SK-N-SH (cell line): Measurements from ENCODE around the gene OSGIN1. TPM values are rescaled to one million over a fixed set of nuclear protein-coding genes. Genes with fewer than 3 reads are reported as not detected.
A peak's percentile ranks its signal among the peaks of the same experiment; 100 is the strongest.

Source experiments
- CTCF ChIA-PET: fragments of 300-600, 350-600 bp; formaldehyde crosslinking; extraction: SDS; loops from one replicate; lab custom pipeline; 2021; lab: Yijun Ruan, JAX
- POLR2A ChIA-PET: fragments of 350-600 bp; sonication (Branson Sonifier 250); formaldehyde crosslinking; extraction: SDS; loops from one replicate; lab custom pipeline; 2020; ENCODE audit warnings: antibody characterized with exemption, inconsistent platforms; lab: Yijun Ruan, JAX
- DNase-seq: peaks from one replicate; pipeline ENCODE4 v3.0.0; 2012
- H2AFZ ChIP-seq: fragments of 200-600 bp; sonication (generic); 2 replicates; pipeline ENCODE4 v1.8.1; 2016; ENCODE audit warnings: antibody characterized with exemption, mild to moderate bottlenecking, low read depth
- H3F3A ChIP-seq: fragments of 200-600 bp; sonication (generic); replicated peaks from 2 replicates; pipeline ENCODE3; 2016; ENCODE audit warnings: antibody characterized with exemption, mild to moderate bottlenecking; ENCODE audit not compliant: insufficient read depth
- H3K27ac ChIP-seq, 2 experiments: fragments of 200-500 bp in 1 of 2; fragments of 200-600 bp in 1 of 2; sonication (Bioruptor generic) in 1 of 2; sonication (generic), shearing (Covaris generic) in 1 of 2; 2 replicates each; pipeline versions ENCODE4 v1.5.1 to v1.6.1; 2014 to 2016; ENCODE audit warnings: low read depth in 2 of 2, inconsistent platforms in 1 of 2, low read length in 1 of 2, mild to moderate bottlenecking in 1 of 2, mixed read lengths in 1 of 2
- H3K27me3 ChIP-seq: fragments of 200-600 bp; sonication (generic), shearing (Covaris generic); 2 replicates; pipeline ENCODE4 v1.6.1; 2016; ENCODE audit warnings: mixed run types; ENCODE audit not compliant: insufficient read depth
- H3K36me3 ChIP-seq, 2 experiments: fragments of 200-500 bp in 1 of 2; fragments of 200-600 bp in 1 of 2; sonication (Bioruptor generic) in 1 of 2; sonication (generic) in 1 of 2; replicated peaks in 1 of 2; 2 replicates each; pipeline versions ENCODE3 to v1.5.1; 2014 to 2016; ENCODE audit warnings: low read length in 1 of 2, mild to moderate bottlenecking in 1 of 2; ENCODE audit not compliant: insufficient read depth in 2 of 2, control insufficient read depth in 1 of 2
- H3K4me1 ChIP-seq, 2 experiments: fragments of 200-500 bp in 1 of 2; fragments of 200-600 bp in 1 of 2; sonication (Bioruptor generic) in 1 of 2; sonication (generic), shearing (Covaris generic) in 1 of 2; 2 replicates each; pipeline versions ENCODE4 v1.5.1 to v1.6.1; 2014 to 2016; ENCODE audit warnings: low read depth in 1 of 2, low read length in 1 of 2, mixed run types in 1 of 2; ENCODE audit not compliant: insufficient read depth in 2 of 2, control insufficient read depth in 1 of 2
- H3K4me2 ChIP-seq: fragments of 200-600 bp; sonication (generic), shearing (Covaris generic); 2 replicates; pipeline ENCODE4 v1.6.1; 2017; ENCODE audit warnings: mixed run types
- H3K4me3 ChIP-seq, 2 experiments: fragments of 200-500 bp in 1 of 2; fragments of 200-600 bp in 1 of 2; sonication (Bioruptor generic) in 1 of 2; sonication (generic), shearing (Covaris generic) in 1 of 2; 2 replicates each; pipeline versions ENCODE4 v1.5.1 to v1.8.1; 2014 to 2016; ENCODE audit warnings: low read depth in 2 of 2, inconsistent platforms in 1 of 2, low read length in 1 of 2, mild to moderate bottlenecking in 1 of 2, mixed read lengths in 1 of 2, moderate library complexity in 1 of 2
- H3K79me2 ChIP-seq: fragments of 200-600 bp; sonication (generic); 2 replicates; pipeline ENCODE4 v1.8.1; 2017; ENCODE audit warnings: mild to moderate bottlenecking; ENCODE audit not compliant: insufficient read depth
- H3K9ac ChIP-seq: fragments of 200-600 bp; sonication (generic); 2 replicates; pipeline ENCODE4 v1.6.1; 2017; ENCODE audit warnings: mixed run types
- H3K9me2 ChIP-seq: fragments of 200-600 bp; sonication (generic); 2 replicates; pipeline ENCODE4 v1.6.1; 2017; ENCODE audit warnings: mixed run types
- H3K9me3 ChIP-seq: fragments of 200-600 bp; sonication (generic); 2 replicates; pipeline ENCODE4 v1.6.1; 2017; ENCODE audit warnings: mixed run types, mild to moderate bottlenecking, moderate library complexity
- H4K20me1 ChIP-seq: fragments of 200-600 bp; sonication (generic); 2 replicates; pipeline ENCODE4 v1.6.1; 2017; ENCODE audit warnings: mild to moderate bottlenecking, mixed run types; ENCODE audit not compliant: insufficient read depth
- CHD2 ChIP-seq: fragments of 150-350 bp; IDR thresholded peaks from 2 replicates; pipeline ENCODE4 v1.6.1; 2018; ENCODE audit warnings: low read length; ENCODE audit not compliant: partially characterized antibody
- GABPA ChIP-seq: IDR thresholded peaks from 2 replicates; pipeline ENCODE4 v1.4.0; 2012; ENCODE audit warnings: low read depth, mild to moderate bottlenecking
- GATA2 ChIP-seq: sonication (generic); formaldehyde crosslinking; IDR thresholded peaks from 2 replicates; pipeline ENCODE4 v1.5.0; 2020; ENCODE audit warnings: mild to moderate bottlenecking, missing genetic modification reagents
- JUND ChIP-seq: IDR thresholded peaks from 2 replicates; pipeline ENCODE4 v1.4.0; 2012
- MXI1 ChIP-seq: IDR thresholded peaks from 2 replicates; pipeline ENCODE4 v1.6.1; 2012; ENCODE audit warnings: mild to moderate bottlenecking, low read depth, low read length, improper control_type of control experiment
- NFIC ChIP-seq: IDR thresholded peaks from 2 replicates; pipeline ENCODE4 v1.4.0; 2012; ENCODE audit warnings: borderline replicate concordance
- NRF1 ChIP-seq: IDR thresholded peaks from 2 replicates; pipeline ENCODE4 v1.6.1; 2012; ENCODE audit warnings: low read depth, mild to moderate bottlenecking, low read length
- RXRA ChIP-seq: IDR thresholded peaks from 2 replicates; pipeline ENCODE4 v1.4.0; 2012; ENCODE audit warnings: low read depth, mild to moderate bottlenecking, borderline replicate concordance
- SMC3 ChIP-seq: IDR thresholded peaks from 2 replicates; pipeline ENCODE4 v1.6.1; 2012; ENCODE audit warnings: low read depth, low read length, improper control_type of control experiment
- TCF12 ChIP-seq: IDR thresholded peaks from 2 replicates; pipeline ENCODE4 v1.4.0; 2012
- WGBS: methylation state at CpG from one replicate; pipeline ENCODE4 v1.1.6; 2017; ENCODE audit warnings: low lambda C conversion rate; 5-methylcytosine and 5-hydroxymethylcytosine counted together
- polyA plus RNA-seq, 3 experiments: library from polyadenylated mRNA; depleted of rRNA; stranded (reverse); fragments of >200 nt; gene quantifications; 2 replicates each; pipeline ENCODE4 v1.2.3, GENCODE V29; 2012
- TF ChIP-seq, protein P1 (sequence below): IDR thresholded peaks from 2 replicates; pipeline ENCODE4 v1.6.1; 2012; ENCODE audit warnings: mild to moderate bottlenecking, low read depth, low read length, moderate library complexity
- TF ChIP-seq, protein P2 (sequence below): IDR thresholded peaks from 2 replicates; pipeline ENCODE4 v1.4.0; 2012; ENCODE audit warnings: low read depth

The OSGIN1 gene
- polyA plus RNA-seq, 1 of the 3 experiments (the other 2 are of a cell fraction): 4.8 TPM

DNA sequence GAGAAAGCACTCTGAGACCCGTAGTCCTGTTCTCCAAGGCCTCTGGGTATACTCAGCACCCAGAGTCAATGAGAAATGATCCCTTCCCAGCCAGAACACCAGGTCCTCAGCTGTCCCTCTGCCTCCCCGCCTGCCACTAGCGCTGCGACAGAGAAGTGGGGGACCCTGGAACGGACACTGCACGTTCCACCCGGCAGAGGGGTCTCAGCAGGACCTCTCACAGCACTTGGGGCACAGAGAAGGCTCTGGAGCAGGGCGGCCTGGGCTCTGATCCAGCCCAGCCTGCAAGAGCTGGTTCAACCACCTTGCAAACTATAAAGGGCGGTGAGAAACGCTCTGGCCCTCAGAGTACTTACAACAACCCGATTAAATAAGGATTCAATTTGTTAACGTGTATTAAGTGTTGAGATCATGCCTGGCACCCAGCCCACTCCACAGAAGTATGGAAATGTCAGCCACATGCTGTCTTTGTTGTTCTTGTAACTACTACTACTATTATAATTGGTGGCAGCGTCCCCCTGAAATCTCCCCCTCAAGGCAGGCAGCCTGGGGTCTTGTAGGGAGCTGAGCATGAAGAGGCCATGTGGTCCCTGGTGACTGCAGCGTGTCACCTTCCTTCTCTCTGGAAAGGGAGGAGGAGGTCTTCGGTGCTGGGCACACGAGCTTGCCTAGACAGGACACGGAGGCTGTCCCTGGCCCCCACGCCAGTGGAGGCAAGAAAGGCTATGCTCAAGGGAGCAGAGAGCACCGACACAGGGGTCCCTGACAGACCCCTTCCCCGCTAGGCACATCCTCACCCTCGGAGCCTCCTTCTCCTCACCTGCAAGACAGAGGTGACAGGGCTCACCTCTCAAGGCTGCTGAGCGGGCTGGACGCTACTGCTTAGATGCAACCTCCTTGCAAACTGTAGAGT lies 2.4 kb downstream of the OSGIN1 start:
- 80% methylated on average over 17 of the region's 23 CpGs for WGBS
- Histone ChIP-seq H3K9me3 (no peaks in the 10 kb centered on the region), H3K27me3 (no peaks in the 10 kb centered on the region), H2AFZ (no peak overlapping the region), H3K4me2 (peak overlapping the region; percentile 99), H3K4me1 (peaks cover 9 to 37% of the 10 kb centered on the region in 2 experiments; a peak in 2 of 4 replicates), H3K79me2 (no peaks in the 10 kb centered on the region), H3K9ac (no peak overlapping the region), H4K20me1 (peaks cover 11% of the 10 kb centered on the region; the same call in 1 of the 2 replicates), H3K4me3 (no peak overlapping the region), H3F3A (peaks cover 3% of the 10 kb centered on the region), H3K9me2 (no peaks in the 10 kb centered on the region), H3K27ac (no peak overlapping the region), H3K36me3 (peaks cover 4 to 6% of the 10 kb centered on the region in 2 experiments)
- ChIA-PET CTCF (interaction anchor here (0.9 to 14.6 kb wide), 20 partner anchors 9 to 529 kb away, joined by 3 to 470 read pairs (median 6); partner anchors contain the start of genes NECAB2, SLC38A8 and TAF1C), POLR2A (no interaction called here)
- TF ChIP-seq CHD2: no peak
- TF ChIP-seq SMC3: no peak
- TF ChIP-seq TCF12: no peak
- TF ChIP-seq MXI1: no peak
- TF ChIP-seq NRF1: no peak
- TF ChIP-seq, protein P1, sequence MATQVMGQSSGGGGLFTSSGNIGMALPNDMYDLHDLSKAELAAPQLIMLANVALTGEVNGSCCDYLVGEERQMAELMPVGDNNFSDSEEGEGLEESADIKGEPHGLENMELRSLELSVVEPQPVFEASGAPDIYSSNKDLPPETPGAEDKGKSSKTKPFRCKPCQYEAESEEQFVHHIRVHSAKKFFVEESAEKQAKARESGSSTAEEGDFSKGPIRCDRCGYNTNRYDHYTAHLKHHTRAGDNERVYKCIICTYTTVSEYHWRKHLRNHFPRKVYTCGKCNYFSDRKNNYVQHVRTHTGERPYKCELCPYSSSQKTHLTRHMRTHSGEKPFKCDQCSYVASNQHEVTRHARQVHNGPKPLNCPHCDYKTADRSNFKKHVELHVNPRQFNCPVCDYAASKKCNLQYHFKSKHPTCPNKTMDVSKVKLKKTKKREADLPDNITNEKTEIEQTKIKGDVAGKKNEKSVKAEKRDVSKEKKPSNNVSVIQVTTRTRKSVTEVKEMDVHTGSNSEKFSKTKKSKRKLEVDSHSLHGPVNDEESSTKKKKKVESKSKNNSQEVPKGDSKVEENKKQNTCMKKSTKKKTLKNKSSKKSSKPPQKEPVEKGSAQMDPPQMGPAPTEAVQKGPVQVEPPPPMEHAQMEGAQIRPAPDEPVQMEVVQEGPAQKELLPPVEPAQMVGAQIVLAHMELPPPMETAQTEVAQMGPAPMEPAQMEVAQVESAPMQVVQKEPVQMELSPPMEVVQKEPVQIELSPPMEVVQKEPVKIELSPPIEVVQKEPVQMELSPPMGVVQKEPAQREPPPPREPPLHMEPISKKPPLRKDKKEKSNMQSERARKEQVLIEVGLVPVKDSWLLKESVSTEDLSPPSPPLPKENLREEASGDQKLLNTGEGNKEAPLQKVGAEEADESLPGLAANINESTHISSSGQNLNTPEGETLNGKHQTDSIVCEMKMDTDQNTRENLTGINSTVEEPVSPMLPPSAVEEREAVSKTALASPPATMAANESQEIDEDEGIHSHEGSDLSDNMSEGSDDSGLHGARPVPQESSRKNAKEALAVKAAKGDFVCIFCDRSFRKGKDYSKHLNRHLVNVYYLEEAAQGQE: no peak
- no peak for TF ChIP-seq GATA2 (CRISPR knock-in tag)
- no peak for TF ChIP-seq JUND
- no peak for TF ChIP-seq GABPA
- TF ChIP-seq, protein P2, sequence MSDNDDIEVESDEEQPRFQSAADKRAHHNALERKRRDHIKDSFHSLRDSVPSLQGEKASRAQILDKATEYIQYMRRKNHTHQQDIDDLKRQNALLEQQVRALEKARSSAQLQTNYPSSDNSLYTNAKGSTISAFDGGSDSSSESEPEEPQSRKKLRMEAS: no peak
- no peak for TF ChIP-seq RXRA
- no peak for TF ChIP-seq NFIC
- DNase-seq: no peak
